NCI-H187 treated with DMSO at 0.1 percent for 48 hours (cell line): ENCODE measurements around the gene MIPOL1.

Experiments
- DNase-seq: peaks from one replicate; lab custom pipeline; 2025; lab: John Stamatoyannopoulos, UW

Gene MIPOL1

DNA sequence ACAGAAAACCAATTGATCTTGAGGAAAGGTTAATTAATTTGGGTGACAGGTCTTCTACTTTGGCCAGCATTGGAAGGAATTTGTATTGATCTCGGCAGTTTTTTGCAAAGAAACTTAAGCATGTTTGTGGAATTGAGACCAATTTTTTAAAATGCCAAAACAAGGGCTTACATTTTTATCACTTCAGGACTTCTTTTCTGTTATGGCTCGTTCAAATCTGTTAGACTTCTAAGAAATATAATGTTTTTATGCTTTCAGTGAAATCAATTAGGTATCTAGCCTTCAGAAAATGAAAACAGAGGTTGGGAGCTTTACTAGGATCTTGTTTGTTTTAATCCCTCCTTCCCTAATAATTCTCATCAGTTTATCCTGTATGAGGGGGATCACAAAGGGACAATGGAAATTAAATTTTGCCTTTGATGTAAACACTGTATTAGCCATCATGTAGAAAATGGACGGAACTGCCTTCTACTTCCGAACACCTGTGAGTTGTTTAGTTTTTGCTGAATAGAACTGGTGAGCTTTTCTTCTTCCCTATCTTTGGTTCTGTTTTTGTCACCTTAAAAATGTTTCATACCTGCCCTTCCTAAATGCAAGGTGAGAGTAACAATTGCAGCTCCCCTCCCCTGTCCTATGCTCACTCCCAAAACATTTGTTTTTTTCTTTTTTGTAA, 389.5 kb downstream of the MIPOL1 start:
- DNase-seq: peak; percentile 41

GRCh38 chr14:37587881-37588666, 390.3 kb downstream of the MIPOL1 start:
- DNase-seq: no peak

DNA sequence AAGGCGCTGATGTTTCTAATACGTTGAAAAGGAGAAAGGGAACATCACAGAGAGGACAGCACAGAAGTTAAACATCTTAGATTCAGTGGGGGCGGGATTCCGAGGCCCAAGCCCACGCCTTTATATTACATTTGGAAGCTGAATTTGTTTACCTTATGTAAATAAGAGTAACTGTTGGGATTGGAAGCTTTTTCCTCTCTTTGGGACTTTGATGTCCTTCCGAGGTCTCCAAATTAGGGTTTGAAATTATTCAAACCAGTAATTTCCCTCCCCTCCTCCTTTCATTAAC, 390.9 kb downstream of the MIPOL1 start:
- no peak for DNase-seq

- DNase-seq: peak; percentile 23
These were observed 391.4 kb downstream of the MIPOL1 start for GRCh38 chr14:37588956-37589714.

DNA sequence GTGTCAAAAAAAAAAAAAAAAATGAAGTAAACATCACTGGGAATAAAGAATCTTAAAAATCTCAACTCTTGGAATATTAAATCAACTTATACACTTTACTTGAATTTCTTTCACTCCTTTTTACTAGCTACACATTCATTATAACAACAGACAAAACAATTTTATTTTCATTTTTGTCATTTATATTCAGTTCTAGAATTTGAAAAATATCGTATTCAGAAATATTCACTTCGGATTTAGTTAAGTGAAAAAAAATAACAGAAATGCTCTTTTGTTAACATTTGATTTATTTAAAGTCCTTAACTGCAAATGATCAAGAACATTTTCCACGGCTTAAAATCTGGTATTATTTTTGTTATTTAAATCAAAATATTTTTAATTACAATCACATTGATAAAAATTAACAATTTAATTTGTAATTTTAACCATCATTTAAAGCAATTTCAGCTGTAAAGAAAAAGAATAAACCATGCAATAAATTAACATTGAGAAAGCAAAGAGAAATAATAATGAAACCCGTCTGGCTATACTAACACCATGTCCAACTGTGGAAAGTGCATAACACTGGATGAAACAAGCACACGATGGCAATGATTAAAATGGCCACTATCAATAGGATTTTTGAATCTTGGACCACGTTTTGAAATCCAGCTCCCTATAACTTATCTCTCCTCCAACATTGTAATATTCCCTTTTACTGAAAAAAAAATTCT, 392.1 kb downstream of the MIPOL1 start:
- DNase-seq: peak; percentile 56

DNA sequence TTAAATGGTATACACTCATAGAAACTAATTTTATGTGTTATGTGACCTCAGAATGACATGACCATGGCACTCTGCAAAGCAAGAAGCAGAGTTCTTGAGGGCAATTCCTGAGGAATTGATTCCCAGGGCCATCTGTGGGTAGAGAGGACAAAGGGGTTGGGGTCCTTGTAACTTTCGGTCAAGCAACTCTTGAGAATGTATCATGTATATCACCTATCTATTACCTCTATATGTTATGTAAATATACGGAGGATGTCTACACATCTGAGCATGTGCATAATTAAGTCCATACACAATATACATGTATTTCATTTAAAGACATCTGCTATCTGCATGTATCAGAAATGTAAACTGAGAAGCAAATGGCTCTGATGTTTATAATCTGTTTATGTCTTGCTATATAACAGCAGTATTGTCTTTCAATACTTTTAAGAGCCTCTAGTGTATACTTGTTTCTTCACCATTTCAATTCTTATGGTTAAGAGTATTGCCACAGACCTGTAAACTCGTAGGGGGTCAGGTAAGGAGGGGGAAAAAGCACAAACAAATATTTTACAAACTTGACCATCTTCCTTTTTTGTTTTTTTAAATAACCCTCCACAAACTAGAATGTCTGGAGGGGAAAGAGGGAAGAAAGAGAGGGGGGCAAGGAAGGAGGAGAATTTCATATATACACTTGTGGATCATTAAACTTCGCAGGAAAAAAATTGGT, 392.8 kb downstream of the MIPOL1 start:
- DNase-seq: peak; percentile 16

GRCh38 chr14:37591311-37591940, 393.7 kb downstream of the MIPOL1 start:
- peak; percentile 10 for DNase-seq

DNA sequence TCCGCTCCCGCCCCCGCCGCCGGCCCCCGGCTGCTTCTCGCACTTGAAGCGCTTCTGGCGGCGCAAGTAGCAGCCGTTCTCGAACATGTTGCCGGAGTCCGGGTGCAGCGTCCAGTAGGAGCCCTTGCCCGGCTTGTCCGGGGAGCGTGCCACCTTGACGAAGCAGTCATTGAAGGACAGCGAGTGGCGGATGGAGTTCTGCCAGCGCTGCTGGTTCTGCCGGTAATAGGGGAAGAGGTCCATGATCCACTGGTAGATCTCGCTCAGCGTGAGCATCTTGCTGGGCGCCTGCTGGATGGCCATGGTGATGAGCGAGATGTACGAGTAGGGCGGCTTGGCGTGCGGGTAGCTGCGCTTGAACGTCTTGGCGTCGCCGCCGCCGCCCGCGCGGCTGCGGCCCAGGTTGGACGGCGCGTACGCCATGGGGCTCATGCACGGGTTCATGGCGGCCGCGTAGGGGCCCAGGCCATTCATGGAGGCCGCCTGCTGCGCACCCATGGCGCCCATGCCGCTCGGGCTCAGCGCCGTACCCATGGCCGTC, 394.3 kb downstream of the MIPOL1 start:
- no peak for DNase-seq

- DNase-seq: no peak
These were observed 395.0 kb downstream of the MIPOL1 start for GRCh38 chr14:37592482-37593408.

DNA sequence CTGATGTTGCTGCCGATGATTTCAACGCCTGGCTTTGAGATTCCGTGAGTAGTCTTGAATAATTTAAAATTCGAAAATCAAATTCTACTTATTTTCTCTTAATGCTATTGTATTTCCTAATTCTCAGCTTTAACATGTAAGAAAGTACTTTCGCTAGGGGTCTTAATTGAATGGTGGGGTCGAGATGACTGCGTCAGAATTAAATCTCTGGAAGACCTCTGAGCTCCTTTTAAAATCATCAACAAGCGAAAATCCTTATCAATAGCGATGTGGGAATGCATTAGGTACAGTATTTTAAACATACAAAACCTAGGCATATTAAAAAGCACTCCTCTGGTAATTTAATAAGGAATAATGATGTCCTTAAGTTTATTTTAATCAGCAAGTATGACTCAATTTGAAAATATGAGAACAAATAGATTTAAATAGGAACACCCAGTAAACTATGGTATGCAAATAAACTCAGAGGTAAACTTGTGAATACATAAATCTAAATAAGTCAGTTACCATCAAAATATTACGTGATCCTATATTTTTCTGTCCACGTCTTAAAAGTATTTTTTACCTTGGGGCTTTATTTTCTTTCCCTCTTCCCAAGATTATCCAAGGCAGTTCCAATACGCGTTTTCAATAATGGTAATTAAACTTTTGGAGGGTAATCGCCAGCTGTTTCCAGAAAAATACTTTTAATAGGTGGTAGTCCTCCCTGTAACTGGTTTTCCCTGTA, 395.9 kb downstream of the MIPOL1 start:
- no peak for DNase-seq

GRCh38 chr14:37594238-37594970, 396.7 kb downstream of the MIPOL1 start:
- peak; percentile 86 for DNase-seq

GRCh38 chr14:37594971-37595808, 397.5 kb downstream of the MIPOL1 start, which contains the start of the genes FOXA1 and TTC6:
Gene FOXA1 (minus strand): TSS chr14:37595249. CDS start chr14:37594972, 277 bp downstream.
Gene TTC6 (plus strand): TSS chr14:37595629. CDS start chr14:37622065, 26,436 bp downstream.
- DNase-seq: peak; percentile 53

GRCh38 chr14:37595809-37596621, 398.3 kb downstream of the MIPOL1 start:
- peak; percentile 93 for DNase-seq

- DNase-seq: no peak
These were observed 399.2 kb downstream of the MIPOL1 start for GRCh38 chr14:37596790-37597472.

- peak; percentile 33 for DNase-seq
These were observed 399.8 kb downstream of the MIPOL1 start for GRCh38 chr14:37597538-37597913.
